Activated CD4-positive, alpha-beta T cell treated with anti-CD3 and anti-CD28 coated beads, Interleukin-2, amount 10 ng/mL, durations not matched to agents 24 days and 14 days (primary cell): Measurements from ENCODE around the gene UBE2J2. TPM values are rescaled to one million over a fixed set of nuclear protein-coding genes. Genes with fewer than 3 reads are reported as not detected.

Source experiments
- DNase-seq: peaks from one replicate; pipeline ENCODE4 v3.0.0; 2022
- H3K27ac Mint-ChIP-seq: one replicate; pipeline ENCODE4 v1.8.0; 2022; ENCODE audit warnings: mild to moderate bottlenecking, mixed read lengths
- H3K27me3 Mint-ChIP-seq: one replicate; pipeline ENCODE4 v1.8.0; 2022; ENCODE audit warnings: mixed read lengths
- H3K36me3 Mint-ChIP-seq: one replicate; pipeline ENCODE4 v1.8.0; 2022; ENCODE audit warnings: low read depth, mild to moderate bottlenecking, mixed read lengths
- H3K4me1 Mint-ChIP-seq: one replicate; pipeline ENCODE4 v1.8.0; 2021; ENCODE audit warnings: mixed read lengths
- H3K4me3 Mint-ChIP-seq: one replicate; pipeline ENCODE4 v1.8.0; 2022; ENCODE audit warnings: mild to moderate bottlenecking, moderate library complexity, mixed read lengths
- H3K9me3 Mint-ChIP-seq: one replicate; pipeline ENCODE4 v1.8.0; 2021; ENCODE audit warnings: mixed read lengths
- intact Hi-C: fragments of 100-400 bp; cut with micrococcal nuclease; formaldehyde crosslinking; loops from one replicate; pipeline ENCODE4 v1.15.1; 2023
- total RNA-seq: library from RNA; stranded (reverse); gene quantifications from 2 replicates; pipeline ENCODE4 v1.2.3, GENCODE V29; 2022

UBE2J2 gene
- total RNA-seq, 1 donor from 2014 or later = 87.3 TPM

DNA sequence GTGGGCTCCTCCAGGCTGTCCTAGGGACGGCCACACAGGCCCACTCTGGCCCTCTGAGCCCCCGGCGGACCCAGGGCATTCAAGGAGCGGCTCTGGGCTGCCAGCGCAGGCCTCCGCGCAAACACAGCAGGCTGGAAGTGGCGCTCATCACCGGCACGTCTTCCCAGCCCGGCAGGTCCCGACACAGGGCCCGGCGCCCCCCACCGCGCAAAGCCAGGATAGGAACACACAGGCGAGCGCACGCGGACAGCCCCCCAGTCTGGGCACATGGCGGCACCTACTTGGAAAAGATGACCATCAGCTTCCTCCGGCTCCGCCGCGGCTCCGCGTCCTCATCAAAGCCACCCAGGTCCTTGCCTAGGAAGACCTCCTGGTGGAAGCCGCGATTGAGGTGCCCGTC lies 45.5 kb downstream of the UBE2J2 start:
- H3K9me3 Mint-ChIP-seq = no peaks in the 10 kb centered on the region
- DNase-seq = no peak
- intact Hi-C loops = no loop called here
- no peak overlapping the region for H3K27ac Mint-ChIP-seq
- peaks cover 19% of the 10 kb centered on the region for H3K4me1 Mint-ChIP-seq
- peaks cover 45% of the 10 kb centered on the region for H3K36me3 Mint-ChIP-seq
- H3K27me3 Mint-ChIP-seq = no peaks in the 10 kb centered on the region
- no peak overlapping the region for H3K4me3 Mint-ChIP-seq

DNA sequence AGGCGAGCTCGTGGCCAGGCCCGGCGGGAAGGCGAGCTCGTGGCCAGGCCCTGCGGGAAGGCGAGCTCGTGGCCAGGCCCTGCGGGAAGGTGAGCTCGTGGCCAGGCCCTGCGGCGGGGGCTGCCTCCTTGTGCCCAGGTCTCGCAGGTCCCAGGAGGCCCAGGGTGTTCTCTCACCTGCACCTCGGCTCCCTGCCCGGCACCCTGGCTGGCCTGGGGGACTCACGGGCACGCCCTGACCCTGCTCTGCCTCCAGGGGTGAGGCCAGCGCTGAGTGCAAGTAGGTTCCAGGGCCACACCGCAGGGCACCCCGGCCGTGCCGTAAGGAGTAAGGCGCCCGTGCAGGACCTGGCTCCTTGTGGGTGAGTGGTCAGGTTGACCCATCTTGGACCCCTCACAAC lies 46.3 kb downstream of the UBE2J2 start:
- Mint-ChIP-seq H3K4me1 (peaks cover 22% of the 10 kb centered on the region), H3K27me3 (no peaks in the 10 kb centered on the region), H3K4me3 (no peak overlapping the region), H3K36me3 (peaks cover 53% of the 10 kb centered on the region), H3K9me3 (no peaks in the 10 kb centered on the region), H3K27ac (no peak overlapping the region)
- intact Hi-C loops = no loop called here
- DNase-seq = no peak

DNA sequence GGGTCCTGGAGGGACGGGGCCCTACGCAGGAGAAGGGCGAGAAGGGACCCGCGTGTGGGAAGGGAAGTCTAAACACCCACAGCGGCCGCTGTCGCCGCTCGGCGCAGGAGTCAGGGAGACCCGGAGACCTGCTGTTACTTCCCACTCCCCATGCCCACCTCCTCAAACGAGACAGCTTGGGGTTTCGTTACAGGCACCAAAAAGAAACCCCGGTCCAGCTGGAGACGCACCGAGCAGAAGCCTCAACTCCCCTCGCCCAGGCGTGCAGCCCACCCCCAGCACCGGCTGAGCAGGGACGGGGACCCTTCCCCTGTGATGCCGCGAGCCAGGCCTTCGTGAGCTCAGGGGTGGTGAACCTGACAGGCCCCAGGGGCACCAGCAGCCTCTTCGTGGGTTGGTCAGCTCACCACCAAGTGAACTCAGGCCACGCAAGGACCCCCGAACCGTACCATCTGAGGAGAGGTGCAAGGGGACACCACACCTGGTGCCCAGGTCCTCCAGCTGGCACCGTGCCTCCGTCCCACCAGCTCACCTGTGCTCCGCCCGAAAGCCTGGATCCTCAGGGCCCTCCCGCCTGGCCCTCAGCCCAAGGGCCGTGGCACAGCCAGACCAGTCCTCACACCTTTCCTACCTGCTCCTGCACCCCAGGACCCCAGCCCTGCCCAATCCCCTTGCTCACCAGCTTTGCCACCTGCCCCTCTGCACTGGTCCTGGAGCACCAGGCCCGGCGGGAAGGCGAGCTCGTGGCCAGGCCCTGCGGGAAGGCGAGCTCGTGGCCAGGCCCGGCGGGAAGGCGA lies 46.9 kb downstream of the UBE2J2 start:
- Mint-ChIP-seq H3K27me3 (no peaks in the 10 kb centered on the region), H3K4me1 (peaks cover 22% of the 10 kb centered on the region), H3K9me3 (no peaks in the 10 kb centered on the region), H3K36me3 (peaks cover 55% of the 10 kb centered on the region), H3K27ac (no peak overlapping the region), H3K4me3 (no peak overlapping the region)
- no peak for DNase-seq
- intact Hi-C loops = no loop called here

DNA sequence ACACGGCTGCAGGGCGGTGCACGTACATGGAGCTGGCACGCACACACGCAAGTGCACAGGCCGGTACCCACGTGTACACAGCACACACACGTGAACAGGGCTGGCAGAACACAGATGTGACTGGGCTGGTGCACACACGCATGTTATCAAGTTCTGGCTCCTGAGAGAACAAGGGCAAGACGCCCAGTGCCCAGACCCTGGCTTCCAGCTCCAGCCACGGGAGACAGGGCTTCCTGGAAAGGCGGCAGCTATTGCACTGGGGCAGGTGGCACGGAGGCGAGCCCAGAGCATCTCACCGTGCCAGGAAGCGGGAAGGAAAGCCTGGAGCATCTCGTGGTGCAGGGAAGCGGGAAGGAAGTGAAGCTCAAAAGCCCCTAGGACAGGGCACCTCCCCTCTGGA lies 47.7 kb downstream of the UBE2J2 start:
- Mint-ChIP-seq H3K4me1 (peaks cover 22% of the 10 kb centered on the region), H3K36me3 (peaks cover 55% of the 10 kb centered on the region), H3K27ac (peak overlapping the region; percentile 53), H3K9me3 (no peaks in the 10 kb centered on the region), H3K27me3 (no peaks in the 10 kb centered on the region), H3K4me3 (no peak overlapping the region)
- intact Hi-C loops = no loop called here
- no peak for DNase-seq

DNA sequence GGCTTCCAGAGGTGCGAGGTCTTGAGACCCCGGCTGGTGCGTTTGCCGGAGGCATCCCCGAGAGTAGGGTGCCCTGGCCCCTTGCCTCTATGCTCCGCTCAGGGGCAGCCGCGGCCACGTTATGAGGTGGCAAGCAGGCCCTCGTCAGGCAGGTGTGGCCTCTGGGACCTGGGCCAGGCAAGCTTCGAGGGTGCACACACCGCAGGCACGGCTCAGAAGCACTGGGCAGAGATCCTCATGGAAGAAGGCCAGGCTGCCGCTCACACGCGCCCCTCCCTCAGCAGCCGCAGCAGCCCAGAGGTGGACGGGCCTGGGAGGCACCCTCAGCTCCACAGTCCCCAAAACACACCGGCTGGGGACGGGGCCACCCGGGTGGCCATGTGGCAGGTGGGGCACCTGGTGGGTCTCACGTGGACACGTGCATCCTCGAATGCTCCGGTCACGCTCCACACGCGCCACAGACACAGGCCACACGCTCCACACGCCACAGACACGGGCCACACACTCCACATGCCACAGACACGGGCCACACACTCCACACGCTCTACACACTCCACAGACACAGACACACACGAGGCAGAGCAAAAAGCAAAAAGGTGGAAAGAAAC lies 48.3 kb downstream of the UBE2J2 start:
- intact Hi-C loops = no loop called here
- peak overlapping the region; percentile 53 for H3K27ac Mint-ChIP-seq
- no peaks in the 10 kb centered on the region for H3K9me3 Mint-ChIP-seq
- peaks cover 55% of the 10 kb centered on the region for H3K36me3 Mint-ChIP-seq
- H3K4me3 Mint-ChIP-seq = no peak overlapping the region
- no peak for DNase-seq
- H3K4me1 Mint-ChIP-seq = peaks cover 18% of the 10 kb centered on the region
- no peaks in the 10 kb centered on the region for H3K27me3 Mint-ChIP-seq

DNA sequence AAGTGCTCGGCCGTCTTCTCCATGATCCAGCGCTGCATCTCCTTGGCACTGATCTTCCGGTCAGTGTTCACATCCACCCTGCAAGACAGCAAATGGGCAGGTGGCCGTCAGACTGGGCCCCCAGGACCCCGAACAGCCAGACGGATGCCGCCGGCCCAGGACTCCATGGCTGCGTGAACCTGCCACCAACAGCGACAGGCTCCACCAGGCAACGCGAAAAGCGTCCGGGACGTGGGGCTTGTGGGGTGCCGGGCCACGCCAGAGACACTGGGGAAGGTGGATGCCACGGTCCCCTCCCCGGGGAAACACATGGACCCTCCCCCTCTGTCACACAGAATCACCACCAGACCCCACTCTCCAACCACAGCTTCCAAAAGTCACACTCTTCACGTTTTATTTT lies 49.8 kb downstream of the UBE2J2 start:
- Mint-ChIP-seq H3K9me3 (no peaks in the 10 kb centered on the region), H3K27me3 (no peaks in the 10 kb centered on the region), H3K4me1 (peaks cover 11% of the 10 kb centered on the region), H3K27ac (no peak overlapping the region), H3K36me3 (peaks cover 62% of the 10 kb centered on the region), H3K4me3 (no peak overlapping the region)
- intact Hi-C loops = no loop called here
- DNase-seq = no peak

DNA sequence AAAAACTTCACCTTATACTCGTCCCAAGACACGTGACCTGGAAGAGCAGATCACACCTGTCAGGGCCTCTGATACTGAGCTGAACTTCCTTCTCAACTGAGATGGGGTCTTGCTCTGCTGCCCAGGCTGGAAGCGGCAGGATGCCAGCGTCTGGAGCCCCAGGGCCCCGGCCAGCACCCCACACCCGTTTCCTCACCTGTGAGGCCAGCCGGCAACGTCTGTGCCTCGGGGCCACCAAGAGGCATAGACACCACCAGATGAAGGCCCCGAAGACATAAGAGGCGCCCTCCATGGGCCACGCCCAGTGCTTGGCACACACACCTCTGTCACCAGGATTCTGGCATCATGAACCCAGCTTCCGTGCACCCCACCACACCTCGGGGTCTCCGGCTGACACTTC lies 50.3 kb downstream of the UBE2J2 start:
- no peak for DNase-seq
- Mint-ChIP-seq H3K9me3 (no peaks in the 10 kb centered on the region), H3K27ac (no peak overlapping the region), H3K36me3 (peaks cover 60% of the 10 kb centered on the region), H3K4me3 (no peak overlapping the region), H3K4me1 (peaks cover 13% of the 10 kb centered on the region), H3K27me3 (no peaks in the 10 kb centered on the region)
- intact Hi-C loops = no loop called here

DNA sequence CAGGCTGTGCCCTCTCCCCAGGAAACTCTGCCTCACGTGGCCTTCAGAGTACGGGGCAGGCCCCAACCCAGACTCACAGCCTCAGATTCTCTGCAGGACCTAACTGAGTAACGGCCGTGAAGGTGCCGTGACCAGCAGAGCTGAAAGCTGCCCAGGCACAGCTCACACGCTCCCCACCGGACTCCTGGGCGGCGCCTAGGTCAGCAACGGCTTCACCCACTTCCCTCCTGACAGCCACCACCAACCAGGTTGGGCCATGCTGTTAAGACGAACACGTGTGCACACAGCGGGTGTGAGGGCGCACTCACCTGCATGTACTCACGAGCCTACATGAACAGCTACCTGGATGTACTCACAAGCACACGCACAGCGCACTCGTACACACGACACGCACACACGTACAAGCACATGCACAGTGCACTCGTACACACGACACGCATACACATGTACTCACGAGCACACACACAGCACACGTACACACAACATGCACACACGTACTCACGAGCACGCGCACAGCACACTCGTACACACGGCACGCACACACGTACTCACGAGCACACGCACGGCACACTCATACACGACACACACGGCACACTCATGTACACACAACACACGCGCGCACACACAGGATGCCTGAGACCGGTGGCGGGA lies 51.0 kb downstream of the UBE2J2 start:
- intact Hi-C loops = no loop called here
- Mint-ChIP-seq H3K4me3 (no peak overlapping the region), H3K27ac (peak overlapping the region; percentile 65), H3K36me3 (peaks cover 65% of the 10 kb centered on the region), H3K27me3 (no peaks in the 10 kb centered on the region), H3K9me3 (no peaks in the 10 kb centered on the region), H3K4me1 (peaks cover 18% of the 10 kb centered on the region)
- no peak for DNase-seq

DNA sequence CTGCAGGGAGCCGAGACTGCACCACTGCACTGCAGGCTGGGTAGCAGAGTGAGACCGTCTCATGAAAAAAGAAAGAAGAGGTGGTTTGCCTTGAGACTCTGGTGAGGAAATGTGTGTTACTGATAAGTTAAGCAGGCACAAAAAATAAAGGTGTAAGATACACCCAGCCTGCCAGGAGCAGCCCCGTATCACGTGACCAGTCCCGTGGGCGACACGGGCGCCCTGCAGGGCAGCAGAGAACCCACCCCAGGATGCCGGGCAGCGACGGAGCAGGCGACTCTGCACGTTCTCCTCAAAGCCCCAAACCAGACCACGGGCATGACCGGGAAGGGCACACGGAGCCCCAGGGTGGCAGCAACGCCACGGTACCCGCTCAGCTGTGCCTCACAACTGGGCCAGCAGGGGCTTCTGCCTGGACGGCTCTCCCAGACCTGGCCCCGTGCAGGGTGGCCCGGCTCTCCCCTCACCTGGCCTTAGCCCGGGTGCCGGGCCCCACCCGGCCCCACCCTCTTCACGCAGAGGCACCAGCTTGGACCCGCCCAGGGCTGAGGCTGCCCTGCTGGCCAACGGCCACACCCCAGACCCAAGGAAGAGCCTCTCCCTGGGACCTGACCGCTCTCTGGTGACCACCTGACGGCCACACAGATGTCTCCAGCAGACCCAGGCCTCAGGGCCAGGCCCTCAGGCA lies 51.6 kb downstream of the UBE2J2 start:
- no peak for DNase-seq
- Mint-ChIP-seq H3K4me3 (no peak overlapping the region), H3K36me3 (peaks cover 67% of the 10 kb centered on the region), H3K27ac (no peak overlapping the region), H3K4me1 (peaks cover 21% of the 10 kb centered on the region), H3K27me3 (no peaks in the 10 kb centered on the region), H3K9me3 (no peaks in the 10 kb centered on the region)
- intact Hi-C loops = no loop called here

DNA sequence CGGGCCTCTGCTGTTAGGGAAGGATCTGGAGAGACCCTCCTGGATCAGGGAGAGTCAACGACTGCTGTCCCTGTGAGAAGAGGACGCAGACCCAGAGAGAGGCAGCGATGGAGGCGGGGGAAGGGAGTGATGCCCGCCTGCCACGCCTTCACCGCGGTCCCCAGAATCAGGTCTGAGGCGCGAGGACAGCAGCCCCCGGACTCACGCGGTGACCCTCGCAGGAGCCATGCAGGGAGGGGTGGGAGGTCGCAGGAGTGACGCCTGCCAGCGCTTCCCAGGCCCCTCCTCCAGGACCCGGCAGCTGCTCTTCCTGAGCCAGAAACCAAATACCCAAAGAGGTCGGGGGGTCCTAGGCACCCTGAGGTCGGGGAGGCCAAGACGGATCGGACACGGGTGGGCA lies 53.5 kb downstream of the UBE2J2 start:
- DNase-seq = no peak
- Mint-ChIP-seq H3K36me3 (peaks cover 63% of the 10 kb centered on the region), H3K4me1 (peaks cover 30% of the 10 kb centered on the region), H3K9me3 (no peaks in the 10 kb centered on the region), H3K27ac (peak overlapping the region; percentile 85), H3K4me3 (no peak overlapping the region), H3K27me3 (no peaks in the 10 kb centered on the region)
- intact Hi-C loops = no loop called here

DNA sequence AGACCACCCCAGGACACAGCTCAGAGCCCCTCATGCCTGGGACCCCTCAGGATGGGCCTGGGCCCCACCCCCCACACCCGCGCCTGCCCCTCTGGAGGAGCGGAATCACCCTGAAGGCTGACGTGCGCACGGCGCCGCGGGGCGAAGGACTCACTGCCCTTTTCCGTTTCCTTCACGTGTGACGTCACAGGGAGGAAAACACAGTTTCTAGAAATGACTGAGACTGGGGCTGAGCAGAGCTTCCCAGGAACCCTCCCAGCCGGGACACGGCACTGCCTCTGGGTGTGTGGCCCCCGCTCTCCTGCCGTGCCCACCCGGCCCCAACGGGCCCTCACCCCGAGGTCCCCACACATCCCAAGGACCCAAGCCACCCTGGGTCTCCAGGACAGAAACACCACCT lies 54.3 kb downstream of the UBE2J2 start:
- Mint-ChIP-seq H3K4me1 (peaks cover 39% of the 10 kb centered on the region), H3K36me3 (peaks cover 65% of the 10 kb centered on the region), H3K27ac (peak overlapping the region; percentile 85), H3K27me3 (no peaks in the 10 kb centered on the region), H3K9me3 (no peaks in the 10 kb centered on the region), H3K4me3 (peak overlapping the region; percentile 51)
- intact Hi-C loops = loop anchor here (10.0 kb wide), 1 partner anchor 205 kb away; the partner anchor contains the start of gene ISG15
- DNase-seq = no peak

DNA sequence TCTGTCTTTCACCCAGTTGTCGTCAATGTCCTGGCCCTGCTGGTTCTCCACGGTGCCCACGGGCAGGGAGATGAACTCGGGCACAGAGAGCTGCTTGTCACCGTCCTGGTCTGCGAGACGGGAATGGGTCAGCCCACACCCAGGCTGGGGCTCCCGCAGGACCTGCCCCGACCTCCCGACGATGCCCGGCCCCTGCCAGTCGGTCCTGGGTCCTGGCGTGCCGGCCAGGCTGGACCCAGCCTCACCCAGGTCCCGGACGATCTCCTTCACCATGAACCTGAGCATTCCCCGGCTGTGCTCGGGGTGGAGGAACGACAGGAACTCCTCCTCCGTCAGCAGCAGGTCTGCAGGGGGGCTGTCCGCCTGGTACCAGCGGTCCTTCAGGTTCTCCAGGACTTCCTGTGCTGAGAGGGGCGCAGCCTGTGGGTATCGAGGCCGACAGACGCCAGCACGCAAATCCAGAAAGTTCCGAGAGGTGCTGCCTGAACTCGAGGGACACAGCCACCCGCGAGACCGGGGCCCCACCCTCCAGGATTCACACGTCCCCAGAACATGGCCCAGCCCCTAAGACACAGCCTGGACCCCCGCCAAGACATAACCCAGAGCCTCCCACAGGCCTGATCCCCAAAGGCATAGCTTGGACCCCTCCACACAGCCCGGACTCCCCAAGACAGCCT lies 55.0 kb downstream of the UBE2J2 start:
- intact Hi-C loops = loop anchor here (10.0 kb wide), 1 partner anchor 204 kb away; the partner anchor contains the start of gene ISG15
- Mint-ChIP-seq H3K9me3 (no peaks in the 10 kb centered on the region), H3K36me3 (peaks cover 65% of the 10 kb centered on the region), H3K27ac (peak overlapping the region; percentile 88), H3K4me3 (peak overlapping the region; percentile 47), H3K27me3 (no peaks in the 10 kb centered on the region), H3K4me1 (peaks cover 41% of the 10 kb centered on the region)
- DNase-seq = no peak
